HG02885 (cell line): ENCODE results near the gene IRF7.

Experiments
- ATAC-seq: cut with Tn5 transposase; IDR thresholded peaks from one replicate; pipeline ENCODE4 v1.9.1; 2021; ENCODE audit warnings: mild to moderate bottlenecking; ENCODE audit not compliant: unreplicated experiment, poor library complexity

Gene IRF7

DNA sequence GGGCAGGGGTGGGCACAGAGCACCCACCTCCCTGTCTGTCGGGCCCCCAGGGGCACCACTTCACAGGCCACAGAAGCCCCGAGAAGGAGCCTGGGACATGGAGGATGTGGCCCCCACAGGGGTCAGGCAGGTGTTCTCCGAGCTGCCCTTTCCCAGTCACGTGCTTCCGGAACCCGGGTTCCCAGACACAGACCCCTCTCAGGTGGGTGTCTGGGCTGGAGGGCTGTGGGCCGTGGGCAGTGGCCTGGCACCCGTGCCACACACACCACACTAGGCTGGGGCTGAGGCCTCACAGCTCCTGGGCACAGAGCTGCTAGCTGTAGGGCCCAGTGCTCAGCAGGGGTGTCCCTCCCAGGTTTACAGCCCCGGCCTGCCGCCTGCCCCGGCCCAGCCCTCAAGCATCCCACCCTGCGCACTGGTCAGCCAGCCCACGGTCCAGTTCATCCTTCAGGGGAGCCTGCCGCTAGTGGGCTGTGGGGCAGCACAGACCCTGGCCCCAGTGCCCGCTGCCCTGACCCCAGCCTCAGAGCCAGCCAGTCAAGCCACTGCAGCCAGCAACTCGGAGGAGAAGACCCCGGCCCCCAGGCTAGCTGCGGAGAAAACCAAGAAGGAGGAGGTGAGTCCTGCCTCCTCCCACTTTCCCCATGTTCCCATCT, 5.5 kb downstream of the IRF7 start:
- no peak for ATAC-seq

DNA sequence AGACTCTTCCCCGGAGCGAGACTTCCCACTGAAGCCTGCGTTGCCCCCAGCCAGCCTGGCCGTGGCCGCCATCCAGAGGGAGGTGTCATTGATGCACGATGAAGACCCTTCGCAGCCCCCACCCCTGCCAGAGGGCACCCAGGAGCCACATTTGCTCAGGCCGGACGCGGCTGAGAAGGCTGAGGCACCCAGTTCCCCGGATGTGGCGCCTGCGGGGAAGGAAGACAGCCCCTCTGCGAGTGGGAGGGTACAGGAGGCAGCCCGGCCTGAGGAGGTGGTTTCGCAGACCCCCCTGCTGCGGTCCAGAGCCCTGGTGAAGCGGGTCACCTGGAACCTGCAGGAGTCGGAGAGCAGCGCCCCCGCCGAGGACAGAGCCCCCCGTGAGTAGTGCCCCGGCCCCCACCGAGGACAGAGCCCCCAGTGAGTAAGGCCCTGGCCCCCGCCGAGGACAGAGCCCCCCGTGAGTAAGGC, 6.4 kb downstream of the IRF7 start:
- no peak for ATAC-seq

DNA sequence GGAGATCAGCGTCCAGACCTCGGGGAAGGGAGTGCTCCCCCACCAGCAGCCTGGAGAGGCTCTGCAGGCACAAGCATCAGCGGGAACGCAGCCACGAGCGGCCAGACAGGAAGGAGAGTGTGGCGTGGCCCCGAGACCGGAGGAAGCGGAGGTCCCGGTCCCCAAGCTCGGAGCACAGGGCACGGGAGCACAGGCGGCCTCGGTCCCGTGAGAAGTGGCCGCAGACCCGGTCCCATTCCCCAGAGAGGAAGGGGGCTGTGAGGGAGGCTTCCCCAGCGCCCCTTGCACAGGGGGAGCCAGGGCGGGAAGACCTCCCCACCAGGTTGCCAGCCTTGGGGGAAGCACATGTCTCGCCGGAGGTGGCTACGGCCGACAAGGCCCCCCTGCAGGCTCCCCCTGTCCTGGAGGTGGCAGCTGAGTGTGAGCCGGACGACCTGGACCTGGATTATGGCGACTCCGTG, 6.9 kb downstream of the IRF7 start:
- ATAC-seq, result no peak

DNA sequence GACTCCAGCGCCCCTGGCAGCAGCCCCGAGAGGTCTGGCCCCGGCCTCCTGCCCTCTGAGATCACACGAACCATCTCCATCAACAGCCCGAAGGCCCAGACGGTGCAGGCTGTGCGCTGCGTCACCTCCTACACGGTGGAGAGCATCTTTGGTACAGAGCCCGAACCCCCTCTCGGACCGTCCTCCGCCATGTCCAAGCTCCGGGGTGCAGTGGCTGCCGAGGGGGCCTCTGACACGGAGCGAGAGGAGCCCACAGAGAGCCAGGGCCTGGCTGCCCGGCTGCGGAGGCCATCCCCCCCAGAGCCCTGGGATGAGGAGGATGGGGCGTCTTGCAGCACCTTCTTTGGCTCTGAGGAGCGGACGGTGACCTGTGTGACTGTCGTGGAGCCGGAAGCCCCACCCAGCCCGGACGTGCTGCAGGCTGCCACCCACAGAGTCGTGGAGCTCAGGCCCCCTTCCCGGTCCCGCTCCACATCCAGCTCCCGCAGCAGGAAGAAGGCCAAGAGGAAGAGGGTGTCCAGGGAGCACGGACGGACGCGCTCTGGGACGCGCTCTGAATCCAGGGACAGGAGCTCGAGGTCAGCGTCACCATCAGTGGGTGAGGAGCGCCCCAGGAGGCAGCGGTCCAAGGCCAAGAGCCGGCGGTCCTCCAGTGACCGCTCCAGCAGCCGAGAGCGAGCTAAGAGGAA, 7.6 kb downstream of the IRF7 start:
- ATAC-seq, result no peak

DNA sequence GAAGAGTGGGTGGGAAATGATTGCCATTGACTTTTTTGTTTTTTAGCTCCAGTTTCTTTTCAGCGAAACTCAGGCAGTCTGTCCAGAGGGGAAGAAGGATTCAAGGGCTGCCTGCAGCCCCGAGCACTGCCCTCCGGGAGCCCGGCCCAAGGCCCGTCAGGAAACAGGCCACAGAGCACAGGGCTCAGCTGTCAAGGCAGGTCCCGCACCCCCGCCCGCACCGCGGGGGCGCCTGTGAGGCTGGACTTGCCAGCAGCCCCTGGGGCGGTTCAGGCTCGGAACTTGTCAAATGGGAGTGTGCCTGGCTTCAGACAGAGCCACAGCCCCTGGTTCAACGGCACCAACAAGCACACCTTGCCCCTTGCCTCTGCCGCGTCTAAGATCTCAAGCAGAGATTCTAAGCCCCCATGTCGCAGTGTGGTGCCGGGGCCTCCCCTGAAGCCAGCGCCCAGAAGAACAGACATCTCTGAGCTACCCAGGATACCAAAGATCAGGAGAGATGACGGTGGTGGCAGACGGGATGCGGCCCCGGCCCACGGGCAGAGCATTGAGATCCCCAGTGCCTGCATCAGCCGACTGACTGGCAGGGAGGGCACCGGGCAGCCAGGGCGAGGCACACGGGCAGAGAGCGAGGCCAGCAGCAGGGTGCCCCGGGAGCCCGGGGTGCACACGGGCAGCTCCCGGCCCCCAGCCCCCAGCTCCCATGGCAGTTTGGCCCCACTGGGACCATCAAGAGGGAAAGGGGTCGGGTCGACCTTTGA, 8.6 kb downstream of the IRF7 start:
- no peak for ATAC-seq

DNA sequence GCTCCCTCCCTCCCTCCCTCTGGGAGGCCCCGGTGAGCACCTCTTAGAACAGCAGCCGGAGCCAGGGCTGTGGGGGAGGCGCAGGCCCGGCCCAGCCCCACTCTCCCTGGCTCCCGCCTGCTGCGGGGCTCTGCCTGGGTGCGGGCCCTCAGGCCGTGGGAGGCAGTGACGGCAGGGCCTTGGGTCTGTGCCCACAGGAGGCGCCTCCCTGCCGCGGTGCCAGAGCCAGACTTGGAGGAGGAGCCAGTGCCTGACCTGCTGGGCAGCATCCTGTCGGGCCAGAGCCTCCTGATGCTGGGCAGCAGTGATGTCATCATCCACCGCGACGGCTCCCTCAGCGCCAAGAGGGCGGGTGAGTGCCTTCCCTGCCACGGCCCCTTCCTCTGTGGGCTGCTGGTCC, 9.5 kb downstream of the IRF7 start:
- no peak for ATAC-seq

DNA sequence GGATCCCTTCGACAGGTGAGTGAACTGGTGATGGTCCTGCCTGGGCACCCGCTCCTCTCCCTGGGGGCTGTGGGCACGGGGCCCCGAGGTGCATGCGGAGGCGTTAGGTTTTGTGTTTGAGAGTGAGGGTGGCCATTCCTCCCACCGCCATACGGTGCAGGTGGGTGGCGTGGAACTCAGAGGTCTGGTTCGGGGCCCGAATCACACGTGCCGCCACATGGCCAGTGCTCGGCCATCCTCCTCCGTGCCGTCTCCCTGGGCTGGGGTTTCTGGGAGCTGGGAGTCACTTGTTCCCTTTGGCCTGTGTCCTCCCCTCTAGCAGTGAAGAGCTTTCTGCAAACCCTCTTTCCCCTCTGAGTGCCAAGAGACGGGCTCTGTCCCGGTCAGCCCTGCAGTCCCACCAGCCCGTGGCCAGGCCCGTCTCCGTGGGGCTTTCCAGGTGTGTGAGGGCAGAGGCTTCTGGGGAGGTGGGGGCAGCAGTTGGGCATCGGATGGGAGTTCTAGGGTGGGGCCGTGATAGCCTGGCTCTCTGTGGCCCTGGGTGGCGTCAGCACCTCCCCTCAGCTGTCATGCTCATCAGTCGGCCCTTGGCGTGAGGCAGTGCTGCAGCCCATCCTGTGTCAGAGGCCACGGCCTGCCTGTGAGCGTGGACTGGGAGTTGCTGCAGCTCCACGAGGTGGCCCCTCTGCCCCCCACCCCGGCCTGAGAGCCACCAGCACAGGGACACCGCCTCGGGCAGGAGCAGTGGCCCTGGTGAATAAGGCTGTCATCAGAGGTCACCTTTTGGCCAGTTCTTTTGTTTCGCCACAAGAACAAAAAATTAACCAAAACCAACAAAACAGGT, 10.2 kb downstream of the IRF7 start:
- ATAC-seq, result no peak

DNA sequence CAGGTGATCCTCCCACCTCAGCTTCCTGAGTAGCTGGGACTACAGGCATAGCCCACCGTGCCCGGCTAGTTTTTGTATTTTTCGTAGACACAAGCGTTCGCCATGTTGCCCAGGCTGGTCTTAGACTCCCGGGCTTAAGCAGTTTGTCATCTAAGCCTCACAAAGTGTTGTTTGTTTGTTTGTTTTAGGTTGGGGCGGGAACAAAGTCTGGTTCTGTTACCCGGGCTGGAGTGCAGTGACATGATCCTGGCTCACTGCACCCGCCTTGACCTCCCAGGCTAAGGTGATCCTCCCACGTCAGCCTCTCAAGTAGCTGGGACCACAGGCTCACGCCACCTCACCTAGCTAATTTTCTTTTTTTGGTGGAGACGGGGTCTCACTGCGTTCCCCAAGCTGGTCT, 12.6 kb downstream of the IRF7 start:
- no peak for ATAC-seq

DNA sequence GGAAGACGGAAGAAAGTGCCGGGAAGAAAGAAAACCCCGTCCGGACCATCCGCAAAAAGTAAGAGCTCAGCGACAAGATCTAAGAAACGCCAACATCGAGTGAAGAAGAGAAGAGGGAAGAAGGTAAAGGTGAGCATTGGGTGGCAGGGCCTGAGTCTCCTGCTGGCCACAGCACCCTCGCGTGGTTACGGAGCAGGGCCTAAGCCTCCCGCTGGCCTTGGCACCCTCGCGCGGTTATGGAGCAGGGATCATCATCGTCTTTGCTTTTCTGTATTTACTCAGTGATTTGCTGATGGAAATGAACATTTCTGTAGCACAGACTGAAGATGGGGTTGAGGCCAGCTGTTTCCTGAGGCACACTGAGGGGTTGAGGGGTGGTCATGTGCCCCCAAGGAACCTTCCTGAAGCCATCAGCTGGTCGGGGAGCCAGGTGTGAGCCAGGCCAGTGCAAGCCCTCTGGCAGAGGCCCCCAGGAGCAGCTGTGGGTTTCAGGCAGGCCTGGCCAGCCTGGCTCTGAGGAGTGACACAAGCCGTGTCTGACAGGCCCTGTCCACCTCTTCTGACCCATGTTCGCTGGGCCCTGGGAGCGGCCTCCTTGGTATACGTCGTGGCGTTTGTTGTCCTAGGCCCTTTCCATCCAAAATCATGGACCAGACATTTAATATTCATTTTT, 14.0 kb downstream of the IRF7 start:
- no peak for ATAC-seq

DNA sequence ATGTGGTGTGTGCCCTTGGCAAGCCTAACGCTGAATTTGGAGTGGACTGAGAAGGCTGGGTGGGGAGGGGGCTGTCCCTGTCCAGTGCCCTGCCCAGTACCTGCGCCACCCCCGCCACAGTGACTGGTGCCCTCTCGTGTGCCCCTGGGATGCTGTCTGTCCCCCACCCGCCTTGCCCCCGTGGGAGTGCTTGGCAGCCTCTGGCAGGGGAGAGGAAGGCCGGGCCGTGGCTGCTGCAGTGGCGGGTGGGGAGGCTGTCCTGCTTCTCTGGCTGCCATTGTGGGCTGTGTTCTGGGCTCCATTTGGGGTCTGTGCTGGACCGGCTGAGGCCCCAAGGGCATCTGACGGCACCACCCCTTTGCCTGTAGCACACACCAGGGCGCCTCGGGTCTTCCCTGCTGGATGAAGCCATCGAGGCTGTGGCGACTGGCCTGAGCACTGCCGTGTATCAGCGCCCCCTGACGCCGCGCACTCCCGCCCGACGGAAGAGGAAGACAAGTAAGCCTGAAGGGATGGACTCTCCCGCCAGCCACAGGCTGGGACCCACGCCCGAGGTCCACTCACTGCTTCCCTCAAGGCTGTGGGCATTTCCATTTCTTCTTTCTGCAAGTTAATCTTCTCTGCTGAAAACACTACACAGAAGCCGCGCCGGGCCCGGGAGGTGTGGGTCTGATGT, 17.6 kb downstream of the IRF7 start:
- no peak for ATAC-seq

DNA sequence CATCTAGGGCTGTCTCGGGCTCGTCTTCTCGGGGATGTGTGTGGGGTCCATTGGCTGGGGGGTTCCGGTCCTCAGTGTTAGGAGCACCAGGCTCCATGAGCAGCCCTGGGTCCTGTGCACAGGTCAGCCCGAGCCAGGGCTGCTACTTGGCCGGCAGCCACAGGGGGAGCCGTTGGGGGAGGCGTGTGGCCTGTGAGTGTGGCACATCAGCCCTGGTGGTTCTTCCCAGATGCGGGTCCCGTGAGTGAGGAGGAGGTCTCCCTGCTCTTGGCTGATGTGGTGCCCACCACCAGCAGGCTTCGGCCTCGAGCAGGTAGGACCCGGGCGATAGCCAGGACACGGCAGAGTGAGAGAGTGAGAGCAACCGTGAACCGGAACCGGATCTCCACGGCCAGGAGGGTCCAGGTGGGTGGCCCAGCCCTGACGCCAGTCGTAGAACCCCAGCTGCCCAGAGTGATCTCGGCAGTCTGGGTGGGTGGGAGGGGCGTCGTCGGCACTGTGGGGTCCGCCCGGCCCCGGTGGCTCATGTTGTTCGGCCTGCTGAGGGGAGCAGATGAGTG, 18.5 kb downstream of the IRF7 start:
- ATAC-seq, result no peak

DNA sequence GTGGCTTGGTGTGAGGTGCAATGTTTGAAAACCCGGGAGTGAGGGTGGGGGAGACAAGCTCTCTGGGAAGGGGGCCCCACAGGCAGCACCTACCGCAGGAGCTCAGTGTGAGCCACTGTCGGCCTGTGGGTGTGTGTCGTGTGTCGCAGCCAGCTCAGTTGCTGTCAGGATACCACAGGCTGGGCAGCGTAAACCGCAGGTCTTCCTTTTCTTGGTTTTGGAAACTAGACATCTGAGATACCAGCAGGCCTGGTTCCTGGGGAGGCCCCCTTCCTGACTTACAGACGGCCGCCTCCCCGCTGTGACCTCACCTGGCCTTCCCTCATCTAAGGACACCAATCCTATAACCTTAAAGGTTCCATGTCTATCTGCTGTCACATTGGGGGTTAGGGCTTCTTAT, 19.4 kb downstream of the IRF7 start:
- no peak for ATAC-seq

DNA sequence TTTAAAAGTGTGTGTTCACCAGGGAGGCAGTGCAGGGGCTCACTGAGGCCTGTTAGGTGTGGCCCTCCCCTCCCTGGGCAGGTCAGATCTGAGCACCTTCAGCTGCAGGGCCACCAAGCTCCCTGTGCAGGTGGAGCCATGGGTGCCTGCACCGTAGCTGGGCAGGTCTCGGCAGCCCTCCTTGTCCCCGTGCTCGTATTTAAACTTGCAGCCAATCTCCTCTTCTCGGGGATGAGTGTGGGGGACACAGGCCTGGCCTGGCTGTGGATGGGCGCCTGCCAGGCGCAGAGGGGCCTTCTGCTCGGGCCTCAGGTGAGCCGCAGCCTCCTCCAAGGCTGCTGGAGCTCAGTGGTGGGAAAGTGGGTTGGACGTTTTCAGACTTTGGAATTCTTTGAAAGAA, 20.4 kb downstream of the IRF7 start:
- ATAC-seq, result no peak

DNA sequence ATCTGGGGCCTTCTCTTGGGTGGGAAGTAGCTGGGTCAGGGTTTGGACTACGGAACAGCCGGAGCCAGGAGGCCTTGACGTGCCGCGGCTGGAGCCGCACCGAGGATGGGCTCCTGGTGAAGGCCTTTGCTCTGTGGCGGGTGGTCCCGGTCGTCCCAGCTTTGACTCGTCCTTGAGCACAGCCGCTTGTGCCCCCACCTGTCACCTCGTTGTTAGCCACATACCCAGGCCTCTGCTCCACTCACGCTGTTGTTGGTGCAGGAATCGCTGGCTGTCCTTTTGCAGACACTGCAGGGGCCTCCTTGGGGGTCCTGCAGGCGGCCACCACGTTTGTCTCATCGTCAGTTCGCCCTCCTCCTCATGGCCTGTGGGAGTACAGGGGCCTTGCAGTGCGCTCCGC, 22.4 kb downstream of the IRF7 start:
- no peak for ATAC-seq

DNA sequence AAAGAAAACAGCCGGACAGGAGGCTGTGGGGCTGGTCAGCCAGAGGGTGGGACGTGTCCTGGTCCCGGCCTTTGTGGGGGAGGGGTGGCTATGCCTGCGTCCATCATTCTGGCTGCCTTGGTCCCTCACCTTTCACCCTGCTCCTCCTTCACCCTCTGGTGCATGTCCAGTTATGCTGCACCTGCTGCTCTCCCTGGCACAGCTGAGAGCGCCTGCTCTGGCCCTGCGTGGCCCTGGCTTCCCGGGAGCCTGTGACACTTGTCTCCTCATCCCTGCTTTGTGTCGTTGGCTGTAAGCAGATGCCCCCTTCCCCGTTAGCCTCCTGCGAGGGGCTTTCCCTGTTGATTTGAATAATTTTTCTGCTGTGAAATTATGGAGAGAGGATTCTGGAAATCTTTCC, 22.8 kb downstream of the IRF7 start:
- no peak for ATAC-seq

DNA sequence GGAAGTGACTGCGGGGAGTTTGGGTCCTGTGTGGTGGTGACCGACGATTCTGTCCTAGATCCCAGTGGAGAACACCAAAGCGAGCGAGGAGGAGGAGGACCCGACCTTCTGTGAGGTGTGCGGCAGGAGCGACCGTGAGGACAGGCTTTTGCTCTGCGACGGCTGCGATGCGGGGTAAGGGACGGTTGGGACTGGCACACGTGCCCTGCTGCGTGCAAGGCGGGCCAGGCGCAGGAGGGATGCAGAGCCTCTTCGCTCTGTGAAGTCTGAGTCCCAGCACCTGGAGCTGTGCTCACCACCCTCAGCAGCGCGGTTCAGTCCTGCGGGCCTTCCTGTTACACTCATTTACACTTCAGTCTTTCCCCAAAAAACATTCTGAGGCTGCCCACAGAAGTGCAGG, 23.2 kb downstream of the IRF7 start:
- no peak for ATAC-seq

DNA sequence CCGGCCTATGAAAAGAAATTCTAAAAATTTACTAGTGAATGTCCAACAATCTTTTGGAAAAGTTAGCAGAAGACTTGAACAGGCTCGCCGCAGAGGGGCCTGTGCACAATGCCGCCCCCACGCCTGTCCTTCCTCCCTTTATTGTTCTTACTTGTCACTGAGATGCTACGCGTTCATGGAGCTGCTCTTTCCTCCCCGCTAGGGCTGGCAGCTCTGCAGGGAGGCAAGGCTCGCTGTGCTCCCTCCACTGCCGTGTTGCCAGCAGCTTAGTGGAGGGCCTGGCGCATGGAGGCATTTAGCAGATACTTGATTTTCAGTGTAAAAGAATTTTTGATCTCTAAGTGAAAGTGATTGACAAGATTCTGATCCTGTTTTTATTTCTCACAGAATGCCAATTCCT, 24.8 kb downstream of the IRF7 start:
- no peak for ATAC-seq

DNA sequence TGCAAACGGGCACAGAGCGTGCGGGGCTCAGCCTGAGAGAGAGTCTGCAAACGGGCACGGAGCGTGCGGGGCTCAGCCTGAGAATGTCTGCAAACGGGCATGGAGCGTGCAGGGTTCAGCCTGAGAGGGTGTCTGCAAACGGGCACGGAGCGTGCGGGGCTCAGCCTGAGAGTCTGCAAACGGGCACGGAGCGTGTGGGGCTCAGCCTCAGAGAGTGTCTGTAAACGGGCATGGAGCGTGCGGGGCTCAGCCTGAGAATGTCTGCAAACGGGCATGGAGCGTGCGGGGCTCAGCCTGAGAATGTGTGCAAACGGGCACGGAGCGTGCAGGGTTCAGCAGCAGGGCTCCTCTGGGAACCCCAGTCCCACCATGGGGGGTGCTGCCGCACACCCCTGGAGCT, 26.0 kb downstream of the IRF7 start:
- ATAC-seq, result no peak

DNA sequence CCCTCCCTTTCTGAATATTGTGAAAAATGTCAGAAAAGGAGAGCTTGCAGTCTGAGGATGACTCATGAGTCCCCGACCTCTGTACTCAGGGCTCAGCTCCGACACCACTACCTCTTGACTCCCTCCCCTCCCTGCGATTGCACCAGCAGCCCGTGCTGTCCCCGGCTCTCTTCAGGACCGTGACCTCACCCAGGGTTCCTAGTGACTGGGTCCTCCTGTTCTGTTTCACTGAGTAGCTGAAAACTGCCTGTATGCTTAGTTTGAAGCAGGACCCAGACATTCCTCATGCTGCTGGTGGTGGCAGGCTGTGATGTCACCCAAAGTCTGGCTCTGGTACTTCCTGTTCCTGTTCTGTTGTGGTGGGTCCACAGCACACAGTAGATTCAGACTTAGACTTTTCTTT, 27.8 kb downstream of the IRF7 start:
- ATAC-seq, result no peak
